Measurements from ENCODE around the gene VAT1L.

- TF ChIP-seq FOXM1 (IDR thresholded peaks at IDR 0.05; ENCODE audit: low read depth, low read length) (no peak), SP1 (IDR thresholded peaks at IDR 0.05; ENCODE audit: low read depth, low read length) (no peak)
Measured at GRCh38 chr16:77877712-77878347, 89.5 kb downstream of the VAT1L start.
